Neuron (in vitro differentiated cells): Measurements from ENCODE around the gene NFATC2.

ENCODE experiments used
- H2AFZ ChIP-seq: one replicate; pipeline ENCODE4 v1.6.1; 2013; ENCODE audit warnings: low read depth, mild to moderate bottlenecking, inconsistent platforms, low read length, moderate library complexity
- H3K27me3 ChIP-seq: one replicate; pipeline ENCODE4 v1.6.1; 2013; ENCODE audit warnings: low read length; ENCODE audit not compliant: insufficient read depth
- H3K36me3 ChIP-seq: one replicate; pipeline ENCODE4 v1.6.1; 2013; ENCODE audit warnings: low read length; ENCODE audit not compliant: insufficient read depth
- H3K4me1 ChIP-seq: one replicate; pipeline ENCODE4 v1.6.1; 2013; ENCODE audit warnings: low read length; ENCODE audit not compliant: insufficient read depth
- H3K4me3 ChIP-seq: 2 replicates; pipeline ENCODE4 v1.5.1; 2013; ENCODE audit warnings: mild to moderate bottlenecking, low read length, moderate library complexity
- H3K9me3 ChIP-seq: one replicate; pipeline ENCODE4 v1.6.1; 2013; ENCODE audit warnings: low read length

NFATC2 gene

GRCh38 chr20:51563486-51564332 is 21.2 kb upstream of the NFATC2 start:
- Histone ChIP-seq H2AFZ (no peak overlapping the region), H3K4me1 (peaks cover 30% of the 10 kb centered on the region), H3K4me3 (no peak overlapping the region), H3K36me3 (no peaks in the 10 kb centered on the region), H3K9me3 (no peaks in the 10 kb centered on the region), H3K27me3 (peaks cover 2% of the 10 kb centered on the region)

DNA sequence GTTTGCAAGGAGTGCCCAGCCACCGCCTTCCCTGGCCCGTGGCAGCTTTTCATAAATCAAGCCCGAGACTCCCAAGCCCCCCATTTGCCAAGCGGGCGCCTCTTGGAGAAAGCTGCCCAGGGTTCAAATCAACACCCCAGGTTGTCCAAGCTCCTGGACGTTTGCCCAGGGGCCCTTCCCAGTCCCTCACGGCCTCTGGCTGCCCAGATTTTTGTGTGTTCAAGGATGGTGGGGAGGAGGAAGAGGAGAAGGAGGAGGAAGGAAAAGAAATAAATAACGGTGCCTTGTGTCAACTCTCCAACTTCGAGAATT is 20.6 kb upstream of the NFATC2 start:
- peaks cover 2% of the 10 kb centered on the region for H3K27me3 ChIP-seq
- H3K4me3 ChIP-seq, result peak overlapping the region; percentile 52
- H3K4me1 ChIP-seq, result peaks cover 30% of the 10 kb centered on the region
- H3K9me3 ChIP-seq, result no peaks in the 10 kb centered on the region
- peak overlapping the region; percentile 68 for H2AFZ ChIP-seq
- no peaks in the 10 kb centered on the region for H3K36me3 ChIP-seq

- no peaks in the 10 kb centered on the region for H3K9me3 ChIP-seq
- H3K4me3 ChIP-seq, result peak overlapping the region; percentile 52
- peak overlapping the region; percentile 68 for H2AFZ ChIP-seq
- H3K36me3 ChIP-seq, result no peaks in the 10 kb centered on the region
- peaks cover 30% of the 10 kb centered on the region for H3K4me1 ChIP-seq
- peaks cover 2% of the 10 kb centered on the region for H3K27me3 ChIP-seq
These were observed 20.0 kb upstream of the NFATC2 start for GRCh38 chr20:51562332-51563173.

DNA sequence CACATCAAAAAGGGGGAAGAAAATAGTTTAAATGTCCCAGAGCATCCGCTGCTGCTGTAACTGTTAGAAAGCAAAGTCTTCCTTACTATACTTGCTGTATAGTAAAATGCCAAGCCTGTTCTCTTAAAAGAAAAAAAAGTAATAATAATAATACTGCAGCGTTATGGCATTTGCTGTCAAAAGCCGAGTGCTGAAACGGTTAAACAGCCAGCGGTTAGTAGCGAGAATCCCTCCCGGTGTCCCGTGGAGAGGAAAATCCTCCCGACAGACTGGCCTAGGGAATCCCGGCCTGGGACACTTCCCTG is 19.5 kb upstream of the NFATC2 start:
- H3K4me3 ChIP-seq, result peak overlapping the region; percentile 52
- H2AFZ ChIP-seq, result peak overlapping the region; percentile 68
- peaks cover 2% of the 10 kb centered on the region for H3K27me3 ChIP-seq
- H3K9me3 ChIP-seq, result no peaks in the 10 kb centered on the region
- peaks cover 30% of the 10 kb centered on the region for H3K4me1 ChIP-seq
- no peaks in the 10 kb centered on the region for H3K36me3 ChIP-seq

DNA sequence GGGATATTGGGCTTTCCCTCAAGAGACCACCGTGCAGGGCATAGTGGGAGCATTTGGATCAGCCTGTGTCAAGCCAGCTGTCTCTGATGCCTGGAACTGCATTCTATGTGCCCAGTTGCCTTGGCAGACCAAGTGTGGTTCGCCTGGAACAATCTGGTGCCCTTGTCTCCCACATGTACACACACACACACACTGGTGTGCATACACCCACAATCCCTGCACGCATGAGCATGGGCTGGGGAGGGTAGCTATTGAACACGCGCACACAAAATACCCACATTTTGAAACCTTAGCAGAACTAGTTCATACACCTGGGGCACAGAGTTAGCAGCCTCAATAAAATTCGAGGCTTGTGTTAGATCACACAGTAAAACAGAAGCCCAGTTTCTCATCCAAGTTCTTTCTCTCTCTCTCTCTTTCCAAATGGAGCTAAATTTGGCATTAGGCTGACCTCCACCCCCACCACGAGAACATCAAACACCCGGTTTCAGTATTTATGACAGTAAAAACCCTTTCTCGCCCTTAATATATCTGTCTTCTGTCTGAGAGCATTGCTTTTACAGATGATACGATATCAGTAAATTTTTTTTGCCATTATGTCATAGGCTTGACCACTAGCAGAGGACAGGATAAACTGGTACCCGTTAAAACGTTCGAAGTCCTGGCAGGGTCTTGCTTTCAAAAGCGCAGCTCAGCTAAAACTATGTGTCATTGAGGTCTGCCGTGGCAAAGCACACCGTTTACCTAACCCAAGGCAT is 18.2 kb upstream of the NFATC2 start:
- Histone ChIP-seq H3K36me3 (no peaks in the 10 kb centered on the region), H3K27me3 (no peaks in the 10 kb centered on the region), H3K4me3 (no peak overlapping the region), H3K4me1 (peaks cover 30% of the 10 kb centered on the region), H2AFZ (no peak overlapping the region), H3K9me3 (no peaks in the 10 kb centered on the region)

GRCh38 chr20:51560042-51560441 is 17.5 kb upstream of the NFATC2 start:
- Histone ChIP-seq H3K4me1 (peaks cover 30% of the 10 kb centered on the region), H2AFZ (no peak overlapping the region), H3K9me3 (no peaks in the 10 kb centered on the region), H3K4me3 (no peak overlapping the region), H3K36me3 (no peaks in the 10 kb centered on the region), H3K27me3 (no peaks in the 10 kb centered on the region)

DNA sequence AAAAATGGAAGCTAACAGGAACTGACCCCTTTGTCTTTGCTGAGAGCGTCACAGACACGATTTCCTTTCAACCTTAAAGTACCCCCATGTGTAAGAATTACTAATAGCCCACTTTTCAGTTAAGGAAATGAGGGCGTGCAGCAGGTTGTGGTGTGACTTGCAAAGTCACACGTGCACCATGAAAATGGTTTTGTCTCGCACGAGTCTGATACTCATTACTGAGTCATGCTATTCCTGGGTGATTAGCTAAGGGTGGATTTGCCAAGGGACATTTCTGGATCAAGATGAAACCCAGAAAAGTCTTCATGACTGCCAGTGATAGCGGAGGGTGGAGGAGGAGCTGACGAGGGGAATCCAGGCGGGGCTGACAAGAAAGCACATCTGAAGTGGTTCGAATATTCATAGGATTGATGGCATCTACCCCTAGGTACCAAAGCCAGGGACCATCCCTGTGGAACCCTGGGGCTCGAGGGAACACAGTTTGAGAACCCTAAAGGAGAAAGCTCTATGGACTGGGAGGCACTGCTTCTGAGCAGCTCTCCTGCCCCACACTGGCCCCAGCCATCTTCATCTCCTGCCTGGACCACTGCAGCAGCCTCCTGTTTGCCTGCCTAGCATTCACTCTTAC is 12.1 kb upstream of the NFATC2 start:
- Histone ChIP-seq H3K9me3 (no peaks in the 10 kb centered on the region), H3K36me3 (no peaks in the 10 kb centered on the region), H3K27me3 (no peaks in the 10 kb centered on the region), H3K4me1 (no peaks in the 10 kb centered on the region), H3K4me3 (no peak overlapping the region), H2AFZ (no peak overlapping the region)

- Histone ChIP-seq H3K4me3 (no peak overlapping the region), H3K9me3 (no peaks in the 10 kb centered on the region), H3K27me3 (no peaks in the 10 kb centered on the region), H3K4me1 (no peaks in the 10 kb centered on the region), H3K36me3 (no peaks in the 10 kb centered on the region), H2AFZ (no peak overlapping the region)
These were observed 11.5 kb upstream of the NFATC2 start for GRCh38 chr20:51553897-51554486.

DNA sequence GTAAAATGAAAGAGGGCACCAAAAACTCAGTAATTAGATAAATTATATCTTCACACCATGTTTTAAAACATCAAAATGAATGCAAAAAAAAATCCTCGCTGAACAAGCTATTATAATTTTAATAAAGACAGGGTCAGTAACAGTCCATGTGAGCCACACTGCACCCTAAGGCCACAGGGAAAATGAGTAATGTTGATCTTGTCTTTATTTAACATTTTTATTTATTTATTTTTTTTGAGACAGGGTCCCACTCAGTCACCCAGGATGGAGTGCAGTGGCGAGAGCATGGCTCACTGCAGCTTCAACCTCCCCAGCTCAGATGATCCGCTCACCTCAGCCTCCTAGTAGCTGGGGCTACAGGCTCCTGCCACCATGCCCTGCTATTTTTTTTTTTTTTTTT is 8.7 kb upstream of the NFATC2 start:
- Histone ChIP-seq H3K4me3 (no peak overlapping the region), H2AFZ (no peak overlapping the region), H3K9me3 (no peaks in the 10 kb centered on the region), H3K27me3 (peaks cover 2% of the 10 kb centered on the region), H3K4me1 (no peaks in the 10 kb centered on the region), H3K36me3 (no peaks in the 10 kb centered on the region)

GRCh38 chr20:51549474-51549873 is 7.0 kb upstream of the NFATC2 start:
- Histone ChIP-seq H2AFZ (no peak overlapping the region), H3K36me3 (no peaks in the 10 kb centered on the region), H3K4me3 (no peak overlapping the region), H3K27me3 (peaks cover 7% of the 10 kb centered on the region), H3K4me1 (no peaks in the 10 kb centered on the region), H3K9me3 (no peaks in the 10 kb centered on the region)

DNA sequence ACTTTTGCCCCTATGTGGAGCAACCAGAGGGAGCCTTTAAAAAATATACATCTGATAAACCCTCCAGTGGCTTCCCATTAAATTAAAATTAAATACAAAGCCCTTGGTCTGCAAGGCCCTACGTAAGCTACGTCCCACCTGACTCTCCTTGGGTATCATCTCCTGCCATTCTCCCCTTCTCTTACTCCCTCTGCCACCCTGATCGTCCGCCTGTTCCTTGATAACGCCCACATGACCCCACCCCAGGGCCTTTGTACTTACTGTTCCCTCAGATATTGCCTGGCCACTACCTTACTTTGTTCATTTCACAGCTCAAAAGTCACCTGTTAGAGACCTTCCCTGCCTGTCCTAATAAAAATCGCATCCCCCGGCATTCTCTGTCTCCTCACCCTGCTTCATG is 5.4 kb upstream of the NFATC2 start:
- Histone ChIP-seq H2AFZ (no peak overlapping the region), H3K4me3 (no peak overlapping the region), H3K36me3 (no peaks in the 10 kb centered on the region), H3K9me3 (no peaks in the 10 kb centered on the region), H3K4me1 (no peaks in the 10 kb centered on the region), H3K27me3 (peaks cover 15% of the 10 kb centered on the region)

DNA sequence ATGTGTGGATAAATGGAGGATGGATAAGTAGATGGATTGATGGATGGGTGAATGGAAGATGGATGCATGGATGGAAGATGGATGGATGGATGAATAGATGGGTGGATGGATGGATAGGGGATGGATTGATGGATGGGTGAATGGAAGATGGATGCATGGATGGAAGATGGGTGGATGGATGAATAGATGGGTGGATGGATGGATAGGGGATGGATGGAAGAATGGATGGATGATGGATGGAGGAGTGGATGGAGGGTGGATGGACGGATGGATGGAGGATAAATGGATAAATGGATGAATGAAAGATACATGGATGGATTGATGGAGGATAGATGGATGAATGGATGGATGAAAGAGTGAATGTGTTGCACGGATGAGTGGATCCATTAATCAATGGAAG is 3.0 kb upstream of the NFATC2 start:
- Histone ChIP-seq H3K4me1 (no peaks in the 10 kb centered on the region), H2AFZ (no peak overlapping the region), H3K4me3 (no peak overlapping the region), H3K27me3 (peaks cover 33% of the 10 kb centered on the region), H3K36me3 (no peaks in the 10 kb centered on the region), H3K9me3 (no peaks in the 10 kb centered on the region)
